B cell (primary cell): ENCODE measurements around the gene SLC51B. TPM values are rescaled to one million over a fixed set of nuclear protein-coding genes. Genes with fewer than 3 reads are reported as not detected.

Experiments used
- ATAC-seq: fragments of 200-7000 bp; cut with Tn5 transposase; one replicate; pipeline ENCODE4 v1.10.0; 2021; ENCODE audit warnings: low read depth, mild to moderate bottlenecking, moderate number of reproducible peaks, moderate library complexity
- CTCF ChIA-PET: fragments of 350-600 bp; sonication (Branson Sonifier 250); formaldehyde crosslinking; loops from one replicate; lab custom pipeline; 2021; ENCODE audit warnings: antibody characterized with exemption, inconsistent platforms; lab: Charles Lee
- POLR2A ChIA-PET: fragments of 350-600 bp; sonication (Branson Sonifier 250); formaldehyde crosslinking; loops from one replicate; lab custom pipeline; 2021; ENCODE audit warnings: antibody characterized with exemption; lab: Charles Lee
- DNase-seq: peaks from one replicate; pipeline ENCODE4 v3.0.0; 2013
- H2AFZ ChIP-seq: 2 replicates; pipeline ENCODE4 v1.6.1; 2012; ENCODE audit warnings: mild to moderate bottlenecking, low read depth, low read length; ENCODE audit not compliant: insufficient read depth, poor library complexity, severe bottlenecking
- H3K27ac ChIP-seq, 2 donors: 1 replicate in 1 of 2; 2 replicates in 1 of 2; pipeline ENCODE4 v1.5.1; 2012 to 2013; ENCODE audit warnings: low read length in 2 of 2, mild to moderate bottlenecking in 2 of 2, moderate library complexity in 1 of 2
- H3K27me3 ChIP-seq, 4 experiments: fragments of 200-600 bp in 1 of 4; sonication (generic) in 1 of 4; replicated peaks in 1 of 4; 1 replicate in 2 of 4; 2 replicates in 2 of 4; pipeline versions ENCODE4 v1.6.1 to v1.7.0; 2013 to 2016; ENCODE audit warnings: low read length in 3 of 4, mild to moderate bottlenecking in 2 of 4, mixed read lengths in 1 of 4, moderate library complexity in 1 of 4; ENCODE audit not compliant: insufficient read depth in 4 of 4, control insufficient read depth in 3 of 4; ENCODE audit errors: control extremely low read depth in 1 of 4
- H3K36me3 ChIP-seq, 2 experiments: replicated peaks in 1 of 2; 1 replicate in 1 of 2; 2 replicates in 1 of 2; pipeline versions ENCODE4 v1.6.1 to v1.7.1; 2013; ENCODE audit warnings: low read length in 1 of 2; ENCODE audit not compliant: insufficient read depth in 2 of 2, control insufficient read depth in 1 of 2; ENCODE audit errors: control extremely low read depth in 1 of 2, extremely low read depth in 1 of 2
- H3K4me1 ChIP-seq, 2 donors: fragments of 200-600 bp in 1 of 2; sonication (generic) in 1 of 2; 1 replicate in 1 of 2; 2 replicates in 1 of 2; pipeline versions ENCODE4 v1.5.1 to v1.6.1; 2013 to 2017; ENCODE audit warnings: low read length in 2 of 2; ENCODE audit not compliant: control insufficient read depth in 2 of 2, insufficient read depth in 2 of 2
- H3K4me2 ChIP-seq: replicated peaks from 2 replicates; pipeline ENCODE3; 2012; ENCODE audit warnings: mild to moderate bottlenecking, low read depth, low read length; ENCODE audit not compliant: poor library complexity, severe bottlenecking
- H3K4me3 ChIP-seq, 5 experiments: fragments of 200-600 bp in 1 of 5; sonication (generic) in 1 of 5; 1 replicate in 3 of 5; 2 replicates in 2 of 5; pipeline versions ENCODE4 v1.5.1 to v1.7.0; 2011 to 2016; ENCODE audit warnings: low read length in 4 of 5, mild to moderate bottlenecking in 4 of 5, low read depth in 2 of 5, control low read depth in 1 of 5, moderate library complexity in 1 of 5; ENCODE audit not compliant: insufficient read depth in 1 of 5; ENCODE audit errors: control extremely low read depth in 1 of 5, extremely low read depth in 1 of 5
- H3K79me2 ChIP-seq: fragments of 200-600 bp; sonication (generic); one replicate; pipeline ENCODE4 v1.6.0; 2016; ENCODE audit warnings: low read length; ENCODE audit not compliant: control insufficient read depth, insufficient read depth
- H3K9ac ChIP-seq: fragments of 200-600 bp; sonication (generic); 2 replicates; pipeline ENCODE4 v1.6.1; 2017; ENCODE audit warnings: mild to moderate bottlenecking, low read length, moderate library complexity
- H3K9me3 ChIP-seq, 3 donors: one replicate each; pipeline versions ENCODE4 v1.6.1 to v1.7.1; 2013; ENCODE audit warnings: low read length in 2 of 3; ENCODE audit not compliant: control insufficient read depth in 2 of 3, insufficient read depth in 1 of 3; ENCODE audit errors: control extremely low read depth in 1 of 3
- H4K20me1 ChIP-seq: 2 replicates; pipeline ENCODE4 v1.6.0; 2012; ENCODE audit warnings: mild to moderate bottlenecking, low read length; ENCODE audit not compliant: insufficient read depth, control insufficient read depth, poor library complexity, severe bottlenecking
- H3K27ac Mint-ChIP-seq: one replicate; pipeline ENCODE4 v1.8.0; 2021; ENCODE audit warnings: mixed read lengths
- H3K27me3 Mint-ChIP-seq: one replicate; pipeline ENCODE4 v1.8.0; 2021; ENCODE audit warnings: mixed read lengths
- H3K4me1 Mint-ChIP-seq: one replicate; pipeline ENCODE4 v1.8.0; 2021; ENCODE audit warnings: mixed read lengths
- H3K4me3 Mint-ChIP-seq: one replicate; pipeline ENCODE4 v1.8.0; 2021; ENCODE audit warnings: mixed read lengths
- H3K9me3 Mint-ChIP-seq: one replicate; pipeline ENCODE4 v1.8.0; 2022; ENCODE audit warnings: mixed read lengths; ENCODE audit not compliant: insufficient read depth
- CTCF ChIP-seq: fragments of 200-600 bp; IDR thresholded peaks from one replicate; pipeline ENCODE4 v1.8.0; 2022; ENCODE audit warnings: antibody characterized with exemption, mild to moderate bottlenecking
- EZH2 ChIP-seq: IDR thresholded peaks from 2 replicates; pipeline ENCODE4 v1.6.1; 2012; ENCODE audit warnings: borderline replicate concordance, low read depth, mild to moderate bottlenecking, moderate library complexity, low read length; ENCODE audit not compliant: insufficient read depth, poor library complexity, severe bottlenecking
- WGBS: methylation state at CpG from one replicate; pipeline ENCODE4 v1.1.5; 2013; ENCODE audit warnings: missing lambda C conversion rate; ENCODE audit not compliant: insufficient coverage; 5-methylcytosine and 5-hydroxymethylcytosine counted together
- intact Hi-C: fragments of 100-400 bp; cut with micrococcal nuclease; formaldehyde crosslinking; loops from one replicate; pipeline ENCODE4 v1.10.0; 2022
- polyA plus RNA-seq: library from polyadenylated mRNA; depleted of rRNA; stranded (reverse); fragments of >200 nt; gene quantifications from 2 replicates; pipeline ENCODE4 v1.2.3, GENCODE V29; 2012
- total RNA-seq, 2 donors: library from RNA; stranded (reverse); fragments of 120-200 nt in 1 of 2; gene quantifications; 1 replicate in 1 of 2; 2 replicates in 1 of 2; pipeline versions ENCODE4 v1.2.3 to v1.2.4, GENCODE V29; 2013 to 2022

The SLC51B gene
- total and polyA plus RNA-seq, 2 donors (not counting 1 experiment from before 2014, with no cell fraction given): not detected

GRCh38 chr15:65094294-65094995 lies 49.3 kb downstream of the SLC51B start:
- Histone ChIP-seq H3K4me3 (no peak overlapping the region), H3K79me2 (no peaks in the 10 kb centered on the region), H3K27me3 (no peaks in the 10 kb centered on the region), H3K36me3 (peaks cover 1 to 16% of the 10 kb centered on the region in 2 experiments), H3K9me3 (no peaks in the 10 kb centered on the region), H3K4me1 (no peaks in the 10 kb centered on the region), H3K9ac (no peak overlapping the region), H3K4me2 (no peak overlapping the region), H2AFZ (no peak overlapping the region), H4K20me1 (no peaks in the 10 kb centered on the region), H3K27ac (no peak overlapping the region)
- intact Hi-C loops: no loop called here
- WGBS: over 99% methylated on average over 13 of the region's 14 CpGs
- no peaks in the 10 kb centered on the region for H3K9me3 Mint-ChIP-seq
- ChIA-PET POLR2A (no interaction called here), CTCF (no interaction called here)
- H3K27me3 Mint-ChIP-seq: no peaks in the 10 kb centered on the region
- no peak overlapping the region for H3K4me3 Mint-ChIP-seq
- no peak overlapping the region for H3K27ac Mint-ChIP-seq
- TF ChIP-seq CTCF (no peak), EZH2 (no peak)
- H3K4me1 Mint-ChIP-seq: no peaks in the 10 kb centered on the region
- ATAC-seq (no peak), DNase-seq (no peak)

- DNase-seq: no peak
- Histone ChIP-seq H3K4me1 (no peaks in the 10 kb centered on the region), H3K27me3 (no peaks in the 10 kb centered on the region), H3K79me2 (no peaks in the 10 kb centered on the region), H3K36me3 (peaks cover 1 to 16% of the 10 kb centered on the region in 2 experiments), H3K9me3 (no peaks in the 10 kb centered on the region), H3K4me2 (no peak overlapping the region), H3K27ac (no peak overlapping the region), H4K20me1 (no peaks in the 10 kb centered on the region), H3K9ac (no peak overlapping the region), H3K4me3 (no peak overlapping the region), H2AFZ (no peak overlapping the region)
- intact Hi-C loops: no loop called here
- H3K9me3 Mint-ChIP-seq: no peaks in the 10 kb centered on the region
- H3K27ac Mint-ChIP-seq: no peak overlapping the region
- no peak overlapping the region for H3K4me3 Mint-ChIP-seq
- no peak for ATAC-seq
- CTCF ChIA-PET: no interaction called here
- H3K4me1 Mint-ChIP-seq: no peaks in the 10 kb centered on the region
- TF ChIP-seq CTCF (no peak), EZH2 (no peak)
- 100% methylated on average over 3 of the region's 5 CpGs for whole genome bisulfite sequencing
- POLR2A ChIA-PET: no interaction called here
- no peaks in the 10 kb centered on the region for H3K27me3 Mint-ChIP-seq
These were observed 50.0 kb downstream of the SLC51B start for GRCh38 chr15:65095011-65095746.
